DOHH2 (cell line): ENCODE measurements around the gene NAIF1.

Experiments used
- H3F3A ChIP-seq: fragments of 200-600 bp; sonication (generic), shearing (Covaris generic); 2 replicates; pipeline ENCODE4 v1.6.0; 2016; ENCODE audit warnings: antibody characterized with exemption, mild to moderate bottlenecking; ENCODE audit not compliant: control insufficient read depth, insufficient read depth
- H3K27ac ChIP-seq: fragments of 200-600 bp; sonication (generic); 2 replicates; pipeline ENCODE4 v1.5.1; 2014; ENCODE audit warnings: low read depth, mild to moderate bottlenecking, low read length, moderate library complexity
- H3K27me3 ChIP-seq: fragments of 200-600 bp; sonication (generic); 2 replicates; pipeline ENCODE4 v1.6.1; 2014; ENCODE audit warnings: mild to moderate bottlenecking, low read length, mixed read lengths; ENCODE audit not compliant: control insufficient read depth
- H3K36me3 ChIP-seq: fragments of 200-600 bp; sonication (generic); 2 replicates; pipeline ENCODE4 v1.6.1; 2014; ENCODE audit warnings: mild to moderate bottlenecking, low read length, moderate library complexity, mixed read lengths; ENCODE audit not compliant: control insufficient read depth
- H3K4me1 ChIP-seq: fragments of 200-600 bp; sonication (generic); 2 replicates; pipeline ENCODE4 v1.6.1; 2014; ENCODE audit warnings: mild to moderate bottlenecking, low read length, mixed read lengths; ENCODE audit not compliant: control insufficient read depth
- H3K4me2 ChIP-seq: fragments of 200-600 bp; sonication (generic); 2 replicates; pipeline ENCODE4 v1.6.0; 2014; ENCODE audit warnings: mild to moderate bottlenecking, low read length, moderate library complexity
- H3K4me3 ChIP-seq: fragments of 200-600 bp; sonication (generic); 2 replicates; pipeline ENCODE4 v1.5.1; 2014; ENCODE audit warnings: mild to moderate bottlenecking, low read length, mixed read lengths
- H3K79me2 ChIP-seq: fragments of 200-600 bp; sonication (generic); 2 replicates; pipeline ENCODE4 v1.6.1; 2014; ENCODE audit warnings: mild to moderate bottlenecking, low read length, mixed read lengths; ENCODE audit not compliant: control insufficient read depth
- H3K9me2 ChIP-seq: fragments of 200-600 bp; sonication (generic); replicated peaks from 2 replicates; pipeline ENCODE4 v1.6.1; 2014; ENCODE audit warnings: mild to moderate bottlenecking, low read length, mixed read lengths; ENCODE audit not compliant: control insufficient read depth
- H3K9me3 ChIP-seq: fragments of 200-600 bp; sonication (generic); 2 replicates; pipeline ENCODE4 v1.6.1; 2014; ENCODE audit warnings: antibody characterized with exemption, low read length, mixed read lengths; ENCODE audit not compliant: control insufficient read depth, insufficient read depth
- H4K20me1 ChIP-seq: fragments of 200-600 bp; sonication (generic); 2 replicates; pipeline ENCODE4 v1.6.0; 2014; ENCODE audit warnings: low read depth, mild to moderate bottlenecking, antibody characterized with exemption, low read length, moderate library complexity; ENCODE audit not compliant: control insufficient read depth, insufficient read depth
- EZH2phosphoT487 ChIP-seq: fragments of 200-600 bp; sonication (generic); IDR thresholded peaks from 2 replicates; pipeline ENCODE4 v1.6.1; 2017; ENCODE audit warnings: borderline replicate concordance, mild to moderate bottlenecking, antibody characterized with exemption, low read length, moderate library complexity, mixed read lengths
- TF ChIP-seq, protein P1 (sequence below): fragments of 200-600 bp; sonication (generic); IDR thresholded peaks from one replicate; pipeline ENCODE4 v1.5.1; 2014; ENCODE audit warnings: antibody characterized with exemption, mild to moderate bottlenecking, low read depth, low read length; ENCODE audit not compliant: poor library complexity, severe bottlenecking

The NAIF1 gene

DNA sequence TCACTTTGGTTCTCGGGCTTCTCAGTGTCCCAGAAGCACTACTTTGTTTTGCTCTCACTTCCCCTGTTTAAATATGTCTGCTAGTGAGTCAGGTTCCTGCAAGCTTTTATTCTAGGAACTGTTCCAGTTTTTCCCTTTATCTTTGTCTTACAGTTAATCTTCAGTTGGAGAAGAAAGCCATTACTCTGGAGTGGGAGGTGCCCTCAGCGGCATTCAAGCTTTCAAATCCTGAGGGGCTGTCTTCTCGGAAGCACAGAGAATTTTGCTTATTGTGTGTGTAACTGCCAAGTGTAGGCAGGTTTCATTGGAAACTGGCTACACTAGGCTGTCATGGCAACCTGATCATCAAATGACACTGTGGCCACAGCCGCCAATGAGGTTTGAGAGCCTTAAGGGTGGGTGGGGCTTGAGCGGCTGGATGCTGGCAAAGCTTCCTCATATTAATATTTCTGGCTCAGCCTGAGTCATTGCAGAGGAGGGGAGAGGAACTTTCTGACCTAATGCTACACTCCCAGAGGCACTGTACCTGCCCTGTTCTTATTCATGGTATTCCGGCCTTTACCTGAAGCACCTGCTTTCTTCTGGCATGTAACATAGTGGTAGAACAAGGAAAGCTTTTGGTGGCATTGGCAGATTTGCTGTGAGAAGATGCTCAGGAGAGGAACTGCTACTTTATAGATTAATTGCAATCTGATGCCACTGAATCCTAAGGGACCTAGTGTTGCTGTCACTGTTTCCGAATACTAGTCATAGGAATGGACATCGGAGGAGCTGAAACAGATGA, 27.2 kb upstream of the NAIF1 start:
- Histone ChIP-seq H3K27ac (peak overlapping the region; percentile 29), H3K27me3 (no peaks in the 10 kb centered on the region), H3F3A (peaks cover 8% of the 10 kb centered on the region), H3K4me2 (peak overlapping the region; percentile 43), H3K4me1 (peaks cover 30% of the 10 kb centered on the region), H3K9me3 (no peaks in the 10 kb centered on the region), H3K9me2 (no peaks in the 10 kb centered on the region), H4K20me1 (peaks cover 12% of the 10 kb centered on the region; the same call in 1 of the 2 replicates), H3K36me3 (peaks cover 13% of the 10 kb centered on the region), H3K4me3 (no peak overlapping the region), H3K79me2 (peaks cover 63% of the 10 kb centered on the region)
- TF ChIP-seq EZH2phosphoT487 = no peak
- TF ChIP-seq, protein P1, sequence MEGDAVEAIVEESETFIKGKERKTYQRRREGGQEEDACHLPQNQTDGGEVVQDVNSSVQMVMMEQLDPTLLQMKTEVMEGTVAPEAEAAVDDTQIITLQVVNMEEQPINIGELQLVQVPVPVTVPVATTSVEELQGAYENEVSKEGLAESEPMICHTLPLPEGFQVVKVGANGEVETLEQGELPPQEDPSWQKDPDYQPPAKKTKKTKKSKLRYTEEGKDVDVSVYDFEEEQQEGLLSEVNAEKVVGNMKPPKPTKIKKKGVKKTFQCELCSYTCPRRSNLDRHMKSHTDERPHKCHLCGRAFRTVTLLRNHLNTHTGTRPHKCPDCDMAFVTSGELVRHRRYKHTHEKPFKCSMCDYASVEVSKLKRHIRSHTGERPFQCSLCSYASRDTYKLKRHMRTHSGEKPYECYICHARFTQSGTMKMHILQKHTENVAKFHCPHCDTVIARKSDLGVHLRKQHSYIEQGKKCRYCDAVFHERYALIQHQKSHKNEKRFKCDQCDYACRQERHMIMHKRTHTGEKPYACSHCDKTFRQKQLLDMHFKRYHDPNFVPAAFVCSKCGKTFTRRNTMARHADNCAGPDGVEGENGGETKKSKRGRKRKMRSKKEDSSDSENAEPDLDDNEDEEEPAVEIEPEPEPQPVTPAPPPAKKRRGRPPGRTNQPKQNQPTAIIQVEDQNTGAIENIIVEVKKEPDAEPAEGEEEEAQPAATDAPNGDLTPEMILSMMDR = no peak

GRCh38 chr9:128093011-128093410, 25.9 kb upstream of the NAIF1 start:
- no peak overlapping the region for H3K27ac ChIP-seq
- H3K9me2 ChIP-seq = no peaks in the 10 kb centered on the region
- H3K36me3 ChIP-seq = peaks cover 13% of the 10 kb centered on the region
- H3K4me3 ChIP-seq = no peak overlapping the region
- peaks cover 12% of the 10 kb centered on the region; the same call in 1 of the 2 replicates for H4K20me1 ChIP-seq
- TF ChIP-seq EZH2phosphoT487 = no peak
- TF ChIP-seq, protein P1 = no peak
- H3K4me1 ChIP-seq = peaks cover 30% of the 10 kb centered on the region
- peaks cover 65% of the 10 kb centered on the region for H3K79me2 ChIP-seq
- H3K4me2 ChIP-seq = peak overlapping the region; percentile 43; the same call in 1 of the 2 replicates
- peaks cover 8% of the 10 kb centered on the region for H3F3A ChIP-seq
- H3K9me3 ChIP-seq = no peaks in the 10 kb centered on the region
- no peaks in the 10 kb centered on the region for H3K27me3 ChIP-seq

- Histone ChIP-seq H3K4me3 (no peak overlapping the region), H4K20me1 (peaks cover 12% of the 10 kb centered on the region; the same call in 1 of the 2 replicates), H3K79me2 (peaks cover 64% of the 10 kb centered on the region), H3K4me1 (peaks cover 30% of the 10 kb centered on the region), H3F3A (peaks cover 8% of the 10 kb centered on the region), H3K4me2 (no peak overlapping the region), H3K36me3 (peaks cover 13% of the 10 kb centered on the region), H3K9me2 (no peaks in the 10 kb centered on the region), H3K9me3 (no peaks in the 10 kb centered on the region), H3K27ac (no peak overlapping the region), H3K27me3 (no peaks in the 10 kb centered on the region)
- TF ChIP-seq, protein P1 = no peak
- no peak for TF ChIP-seq EZH2phosphoT487
Measured at GRCh38 chr9:128092199-128092977, 25.3 kb upstream of the NAIF1 start.
